HG02610 (cell line): ENCODE measurements around the gene ARHGEF9.
"Not testable (repeated sequence)": the region's sequence is repeated elsewhere in the genome, so short reads cannot be mapped to it uniquely, and the experiment has no call there.

ENCODE experiments used
- ATAC-seq: cut with Tn5 transposase; IDR thresholded peaks from one replicate; pipeline ENCODE4 v1.9.1; 2021; ENCODE audit warnings: mild to moderate bottlenecking, moderate library complexity; ENCODE audit not compliant: unreplicated experiment

ARHGEF9 gene

GRCh38 chrX:63784902-63785707 is at the start of gene ARHGEF9:
ARHGEF9 (minus strand) TSS chrX:63785214; CDS start chrX:63785145, 69 bp downstream.
- peak; percentile 41 for ATAC-seq

GRCh38 chrX:63825446-63825845 is 40.4 kb upstream of the ARHGEF9 start:
- ATAC-seq = not testable (repeated sequence)

GRCh38 chrX:63818156-63818555 is 33.1 kb upstream of the ARHGEF9 start:
- no peak for ATAC-seq

- ATAC-seq = no peak
Measured at GRCh38 chrX:63817696-63818095, 32.7 kb upstream of the ARHGEF9 start.

- ATAC-seq = no peak
Measured at GRCh38 chrX:63812823-63813222, 27.8 kb upstream of the ARHGEF9 start.

- ATAC-seq = no peak
Measured at GRCh38 chrX:63810746-63811145, 25.7 kb upstream of the ARHGEF9 start.

- ATAC-seq = no peak
Measured at GRCh38 chrX:63809173-63809572, 24.2 kb upstream of the ARHGEF9 start.

GRCh38 chrX:63795406-63795805 is 10.4 kb upstream of the ARHGEF9 start:
- not testable (repeated sequence) for ATAC-seq

- ATAC-seq = peak; percentile 26
Measured at GRCh38 chrX:63785708-63786040, 660 bp upstream of the ARHGEF9 start.

- no peak for ATAC-seq
Measured at GRCh38 chrX:63784346-63784901, 590 bp downstream of the ARHGEF9 start.

GRCh38 chrX:63782515-63782914 is 2.5 kb downstream of the ARHGEF9 start:
- ATAC-seq = no peak

- ATAC-seq = no peak
Measured at GRCh38 chrX:63768760-63769159, 16.3 kb downstream of the ARHGEF9 start.

GRCh38 chrX:63765712-63766111 is 19.3 kb downstream of the ARHGEF9 start:
- ATAC-seq = no peak

GRCh38 chrX:63764946-63765345 is 20.1 kb downstream of the ARHGEF9 start:
- no peak for ATAC-seq

GRCh38 chrX:63761639-63762038 is 23.4 kb downstream of the ARHGEF9 start:
- peak; percentile 73 for ATAC-seq

- no peak for ATAC-seq
Measured at GRCh38 chrX:63758011-63758410, 27.0 kb downstream of the ARHGEF9 start.

GRCh38 chrX:63755892-63756291 is 29.1 kb downstream of the ARHGEF9 start:
- peak; percentile 55 for ATAC-seq

GRCh38 chrX:63754860-63755579 is 30.0 kb downstream of the ARHGEF9 start:
- peak; percentile 93 for ATAC-seq

GRCh38 chrX:63754136-63754859 is 30.7 kb downstream of the ARHGEF9 start:
- ATAC-seq = peak; percentile 18

- no peak for ATAC-seq
Measured at GRCh38 chrX:63751481-63751880, 33.5 kb downstream of the ARHGEF9 start.

- ATAC-seq = no peak
Measured at GRCh38 chrX:63750811-63751210, 34.2 kb downstream of the ARHGEF9 start.
